ENCODE data around the gene CYP26B1. TPM values are rescaled to one million over a fixed set of nuclear protein-coding genes. Genes with fewer than 3 reads are reported as not detected.

The CYP26B1 gene
- total and polyA plus RNA-seq, 9 of the 15 experiments (the other 6 are each of a cell fraction or from before 2014, with no cell fraction given): 0.01 to 0.13 (median 0.04) TPM; not detected in 6

- POLR2A ChIA-PET: no interaction called here
- intact Hi-C loops (cut with micrococcal nuclease) (no loop called here), in situ Hi-C loops (cut with MboI) (no loop called here)
- no TSS peak for BruUV-seq (replicated peaks)
- no peak overlapping the region for H3K4me3 ChIP-seq
- H3K9me1 ChIP-seq (ENCODE audit: control insufficient read depth, insufficient read depth, low read length): no peaks in the 10 kb centered on the region
- no peaks in the 10 kb centered on the region for H3K36me3 ChIP-seq (ENCODE audit: control insufficient read depth, insufficient read depth, low read length)
- H3K79me2 ChIP-seq (ENCODE audit: control insufficient read depth, insufficient read depth, low read length): no peaks in the 10 kb centered on the region
- H4K20me1 ChIP-seq (replicated peaks; ENCODE audit: control insufficient read depth, insufficient read depth, low read length): no peaks in the 10 kb centered on the region
- H2AFZ ChIP-seq (ENCODE audit: low read depth, low read length): no peak overlapping the region
- H3K27me3 ChIP-seq (ENCODE audit: control insufficient read depth in 2 of 2, insufficient read depth in 2 of 2, low read length in 2 of 2): no peaks in the 10 kb centered on the region
- no peaks in the 10 kb centered on the region for H3K9me3 ChIP-seq (replicated peaks; ENCODE audit: control insufficient read depth, insufficient read depth, low read depth, low read length)
- ATAC-seq (no peak), FAIRE-seq (no peak), DNase-seq (ENCODE audit: extremely low read depth in 1 of 4, low spot score in 3 of 4) (no peak)
- no peaks in the 10 kb centered on the region for H3K4me1 ChIP-seq (replicated peaks in 1 of 2; ENCODE audit: control insufficient read depth in 2 of 2, insufficient read depth in 2 of 2, low read length in 2 of 2)
- CTCF ChIA-PET (ENCODE audit: low intra/inter-chr PET ratio): no interaction called here
- no peak overlapping the region for H3K9ac ChIP-seq (ENCODE audit: insufficient read depth in 1 of 2, low read depth in 2 of 2, low read length in 2 of 2)
- WGBS (ENCODE audit: insufficient coverage, low coverage, missing lambda C conversion rate): 0% methylated on average over 1 of the region's 1 CpG
- no peak overlapping the region for H3K4me2 ChIP-seq (ENCODE audit: insufficient read depth, low read length)
- H3K27ac ChIP-seq (ENCODE audit: extremely low read depth, low read depth, low read length): no peak overlapping the region
- no peak for TF ChIP-seq TARDBP (IDR thresholded peaks at IDR 0.05)
- TF ChIP-seq TCF7 (IDR thresholded peaks at IDR 0.05; ENCODE audit: borderline replicate concordance): no peak
- no peak for TF ChIP-seq VEZF1 (CRISPR knock-in tag; IDR thresholded peaks at IDR 0.05)
- TF ChIP-seq NFE2 (IDR thresholded peaks at IDR 0.05; ENCODE audit: low read depth): no peak
- TF ChIP-seq, protein P1, sequence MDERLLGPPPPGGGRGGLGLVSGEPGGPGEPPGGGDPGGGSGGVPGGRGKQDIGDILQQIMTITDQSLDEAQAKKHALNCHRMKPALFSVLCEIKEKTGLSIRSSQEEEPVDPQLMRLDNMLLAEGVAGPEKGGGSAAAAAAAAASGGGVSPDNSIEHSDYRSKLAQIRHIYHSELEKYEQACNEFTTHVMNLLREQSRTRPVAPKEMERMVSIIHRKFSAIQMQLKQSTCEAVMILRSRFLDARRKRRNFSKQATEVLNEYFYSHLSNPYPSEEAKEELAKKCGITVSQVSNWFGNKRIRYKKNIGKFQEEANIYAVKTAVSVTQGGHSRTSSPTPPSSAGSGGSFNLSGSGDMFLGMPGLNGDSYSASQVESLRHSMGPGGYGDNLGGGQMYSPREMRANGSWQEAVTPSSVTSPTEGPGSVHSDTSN (CRISPR knock-in tag; IDR thresholded peaks at IDR 0.05; ENCODE audit: low read depth): no peak
- TF ChIP-seq, protein P1 (tag; conservative IDR thresholded peaks at IDR 0.05; ENCODE audit: low read depth): no peak
- TF ChIP-seq MTA1 (IDR thresholded peaks at IDR 0.05; ENCODE audit: borderline replicate concordance): no peak
- no peak for TF ChIP-seq PRDM10 (IDR thresholded peaks at IDR 0.05; ENCODE audit: partially characterized antibody)
- no peak for TF ChIP-seq BCOR (IDR thresholded peaks at IDR 0.05)
- TF ChIP-seq TBP (optimal IDR thresholded peaks at IDR 0.05; ENCODE audit: low read depth, low read length): no peak
- no peak for TF ChIP-seq HNRNPK (IDR thresholded peaks at IDR 0.05; ENCODE audit: low read depth, low read length, poor library complexity, severe bottlenecking)
- TF ChIP-seq, protein P2, sequence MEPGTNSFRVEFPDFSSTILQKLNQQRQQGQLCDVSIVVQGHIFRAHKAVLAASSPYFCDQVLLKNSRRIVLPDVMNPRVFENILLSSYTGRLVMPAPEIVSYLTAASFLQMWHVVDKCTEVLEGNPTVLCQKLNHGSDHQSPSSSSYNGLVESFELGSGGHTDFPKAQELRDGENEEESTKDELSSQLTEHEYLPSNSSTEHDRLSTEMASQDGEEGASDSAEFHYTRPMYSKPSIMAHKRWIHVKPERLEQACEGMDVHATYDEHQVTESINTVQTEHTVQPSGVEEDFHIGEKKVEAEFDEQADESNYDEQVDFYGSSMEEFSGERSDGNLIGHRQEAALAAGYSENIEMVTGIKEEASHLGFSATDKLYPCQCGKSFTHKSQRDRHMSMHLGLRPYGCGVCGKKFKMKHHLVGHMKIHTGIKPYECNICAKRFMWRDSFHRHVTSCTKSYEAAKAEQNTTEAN (CRISPR knock-in tag; IDR thresholded peaks at IDR 0.05): no peak
- TF ChIP-seq CBX8 (IDR thresholded peaks at IDR 0.05; ENCODE audit: borderline replicate concordance, extremely low read depth, low read depth, low read length, poor library complexity, severe bottlenecking): no peak
- no peak for TF ChIP-seq TCFL5 (CRISPR knock-in tag; conservative IDR thresholded peaks at IDR 0.05)
Observed at GRCh38 chr2:72191441-72191840, 43.8 kb upstream of the CYP26B1 start.
